Lower lobe of right lung (tissue), 2 donors: Measurements from ENCODE around the gene NDN. TPM values are rescaled to one million over a fixed set of nuclear protein-coding genes. Genes with fewer than 3 reads are reported as not detected.

Source experiments
- ATAC-seq, 2 donors: fragments of 200-7000 bp; cut with Tn5 transposase; one replicate each; pipeline ENCODE4 v1.9.1; 2020 to 2022; ENCODE audit warnings: mild to moderate bottlenecking in 2 of 2, moderate library complexity in 2 of 2
- DNase-seq: peaks from one replicate; pipeline ENCODE4 v3.0.0-alpha.2; 2020
- H3K27ac ChIP-seq: fragments of 200-600 bp; one replicate; pipeline ENCODE4 v1.8.0; 2022
- H3K27me3 ChIP-seq: fragments of 200-600 bp; one replicate; pipeline ENCODE4 v1.8.0; 2022; ENCODE audit warnings: low read depth
- H3K36me3 ChIP-seq: fragments of 200-600 bp; one replicate; pipeline ENCODE4 v1.8.0; 2022; ENCODE audit warnings: mild to moderate bottlenecking
- H3K4me1 ChIP-seq: fragments of 200-600 bp; one replicate; pipeline ENCODE4 v1.8.0; 2022
- H3K4me3 ChIP-seq: fragments of 200-600 bp; one replicate; pipeline ENCODE4 v1.8.0; 2022; ENCODE audit warnings: mild to moderate bottlenecking
- H3K9me3 ChIP-seq: fragments of 200-600 bp; one replicate; pipeline ENCODE4 v1.8.0; 2022
- intact Hi-C: fragments of 100-400 bp; cut with DNase I; formaldehyde crosslinking; loops from one replicate; pipeline ENCODE4 v1.11.0; 2022
- total RNA-seq: library from RNA; stranded (reverse); fragmentation: NEBNext Ultra II Directional; extraction: Animal tissue kit (Norgen Biotek cat#: 25700); gene quantifications from one replicate; pipeline ENCODE4 v1.2.1, GENCODE V29; 2021
- TF ChIP-seq, protein P1 (sequence below): fragments of 200-600 bp; IDR thresholded peaks from one replicate; pipeline ENCODE4 v1.8.0; 2022; ENCODE audit warnings: antibody characterized with exemption, mild to moderate bottlenecking
- donor health status: DM: no; HTN: yes; CAD: no; lungs with severe emphysema.

Gene NDN
- total RNA-seq, 1 donor from 2014 or later: 27.1 TPM

DNA sequence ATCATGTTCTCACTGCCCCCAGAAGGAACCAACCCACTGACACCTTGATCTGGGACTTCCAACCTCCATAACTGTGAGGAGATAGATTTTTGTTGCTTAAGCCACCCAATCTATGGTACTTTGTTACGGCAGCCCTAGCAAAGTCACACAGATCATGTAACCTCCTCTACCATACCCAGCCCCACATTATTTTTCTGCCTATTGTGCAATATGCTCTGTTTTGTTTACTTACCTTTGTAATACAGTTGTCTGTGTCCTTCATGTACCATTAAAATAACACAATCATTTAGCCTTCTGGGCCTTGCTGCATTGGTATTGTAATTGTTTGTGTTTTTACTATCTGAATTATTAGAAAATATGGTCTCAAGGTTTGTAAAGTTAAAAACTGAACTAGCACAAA is 16.1 kb downstream of the NDN start:
- no peak for ATAC-seq
- H3K9me3 ChIP-seq: no peaks in the 10 kb centered on the region
- peaks cover 3% of the 10 kb centered on the region for H3K27me3 ChIP-seq
- TF ChIP-seq, protein P1, sequence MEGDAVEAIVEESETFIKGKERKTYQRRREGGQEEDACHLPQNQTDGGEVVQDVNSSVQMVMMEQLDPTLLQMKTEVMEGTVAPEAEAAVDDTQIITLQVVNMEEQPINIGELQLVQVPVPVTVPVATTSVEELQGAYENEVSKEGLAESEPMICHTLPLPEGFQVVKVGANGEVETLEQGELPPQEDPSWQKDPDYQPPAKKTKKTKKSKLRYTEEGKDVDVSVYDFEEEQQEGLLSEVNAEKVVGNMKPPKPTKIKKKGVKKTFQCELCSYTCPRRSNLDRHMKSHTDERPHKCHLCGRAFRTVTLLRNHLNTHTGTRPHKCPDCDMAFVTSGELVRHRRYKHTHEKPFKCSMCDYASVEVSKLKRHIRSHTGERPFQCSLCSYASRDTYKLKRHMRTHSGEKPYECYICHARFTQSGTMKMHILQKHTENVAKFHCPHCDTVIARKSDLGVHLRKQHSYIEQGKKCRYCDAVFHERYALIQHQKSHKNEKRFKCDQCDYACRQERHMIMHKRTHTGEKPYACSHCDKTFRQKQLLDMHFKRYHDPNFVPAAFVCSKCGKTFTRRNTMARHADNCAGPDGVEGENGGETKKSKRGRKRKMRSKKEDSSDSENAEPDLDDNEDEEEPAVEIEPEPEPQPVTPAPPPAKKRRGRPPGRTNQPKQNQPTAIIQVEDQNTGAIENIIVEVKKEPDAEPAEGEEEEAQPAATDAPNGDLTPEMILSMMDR: no peak
- H3K27ac ChIP-seq: no peak overlapping the region
- no peak overlapping the region for H3K4me3 ChIP-seq
- DNase-seq: no peak
- no peaks in the 10 kb centered on the region for H3K36me3 ChIP-seq
- H3K4me1 ChIP-seq: no peaks in the 10 kb centered on the region
- intact Hi-C loops: no loop called here

DNA sequence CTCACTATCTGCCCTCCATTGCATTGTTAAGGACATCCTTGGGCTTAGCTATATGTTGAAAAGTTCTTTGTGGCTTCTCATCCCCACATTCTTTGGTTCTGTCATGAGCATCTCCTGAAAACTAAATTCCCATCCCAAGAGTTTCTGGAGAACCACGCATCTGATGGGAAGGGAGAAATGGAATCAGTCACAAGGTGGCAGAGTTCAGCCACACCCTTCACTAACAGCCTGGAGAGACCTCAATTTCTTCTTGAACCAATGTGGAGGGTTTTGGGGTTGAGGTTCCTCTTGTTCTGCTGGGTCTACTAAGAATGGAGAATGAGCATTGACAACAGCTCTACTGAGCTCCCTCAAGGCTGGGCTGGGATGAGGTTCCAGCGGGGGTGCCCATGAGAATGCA is 23.9 kb downstream of the NDN start:
- intact Hi-C loops: no loop called here
- Histone ChIP-seq H3K27ac (no peak overlapping the region), H3K4me3 (no peak overlapping the region), H3K36me3 (no peaks in the 10 kb centered on the region), H3K27me3 (peaks cover 3% of the 10 kb centered on the region), H3K4me1 (no peaks in the 10 kb centered on the region), H3K9me3 (no peaks in the 10 kb centered on the region)
- ATAC-seq (no peak), DNase-seq (no peak)
- TF ChIP-seq, protein P1: no peak

DNA sequence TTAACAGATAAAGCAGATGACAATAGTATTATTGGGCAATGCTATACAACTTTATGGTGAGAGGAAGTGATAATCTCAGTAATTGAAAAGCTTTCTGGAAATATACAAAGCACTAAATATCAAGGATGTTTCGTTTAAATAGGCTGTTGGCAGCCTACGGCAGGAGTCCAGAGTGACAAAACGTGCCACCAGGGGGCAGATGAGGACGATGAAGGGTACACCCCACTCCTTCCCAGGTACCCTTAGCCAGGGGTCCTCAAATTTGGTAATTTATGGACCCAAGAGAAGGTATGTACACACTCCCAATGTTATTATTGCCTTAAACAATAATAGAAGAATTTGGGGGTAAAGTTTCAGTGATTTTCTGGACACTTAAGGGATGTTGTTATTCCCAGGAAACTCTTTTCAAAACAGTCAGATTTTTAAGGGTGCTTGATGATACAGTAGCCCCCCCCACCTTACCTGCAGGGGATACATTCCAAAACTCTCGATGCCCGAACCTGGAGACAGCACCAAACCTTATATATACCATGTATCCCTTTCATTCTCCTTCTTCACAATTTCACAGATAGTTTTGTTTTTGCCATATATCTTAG is 38.1 kb downstream of the NDN start:
- H3K36me3 ChIP-seq: no peaks in the 10 kb centered on the region
- H3K9me3 ChIP-seq: no peaks in the 10 kb centered on the region
- no peak overlapping the region for H3K27ac ChIP-seq
- no peaks in the 10 kb centered on the region for H3K4me1 ChIP-seq
- no peak overlapping the region for H3K4me3 ChIP-seq
- DNase-seq (peak; percentile 47), ATAC-seq (peak in 1 of 2 donors; percentile 60)
- intact Hi-C loops: loop anchor here (10.0 kb wide), 1 partner anchor 226 kb away; no protein-coding TSS in a partner anchor
- peaks cover 17% of the 10 kb centered on the region for H3K27me3 ChIP-seq
- TF ChIP-seq, protein P1: peak; percentile 58

DNA sequence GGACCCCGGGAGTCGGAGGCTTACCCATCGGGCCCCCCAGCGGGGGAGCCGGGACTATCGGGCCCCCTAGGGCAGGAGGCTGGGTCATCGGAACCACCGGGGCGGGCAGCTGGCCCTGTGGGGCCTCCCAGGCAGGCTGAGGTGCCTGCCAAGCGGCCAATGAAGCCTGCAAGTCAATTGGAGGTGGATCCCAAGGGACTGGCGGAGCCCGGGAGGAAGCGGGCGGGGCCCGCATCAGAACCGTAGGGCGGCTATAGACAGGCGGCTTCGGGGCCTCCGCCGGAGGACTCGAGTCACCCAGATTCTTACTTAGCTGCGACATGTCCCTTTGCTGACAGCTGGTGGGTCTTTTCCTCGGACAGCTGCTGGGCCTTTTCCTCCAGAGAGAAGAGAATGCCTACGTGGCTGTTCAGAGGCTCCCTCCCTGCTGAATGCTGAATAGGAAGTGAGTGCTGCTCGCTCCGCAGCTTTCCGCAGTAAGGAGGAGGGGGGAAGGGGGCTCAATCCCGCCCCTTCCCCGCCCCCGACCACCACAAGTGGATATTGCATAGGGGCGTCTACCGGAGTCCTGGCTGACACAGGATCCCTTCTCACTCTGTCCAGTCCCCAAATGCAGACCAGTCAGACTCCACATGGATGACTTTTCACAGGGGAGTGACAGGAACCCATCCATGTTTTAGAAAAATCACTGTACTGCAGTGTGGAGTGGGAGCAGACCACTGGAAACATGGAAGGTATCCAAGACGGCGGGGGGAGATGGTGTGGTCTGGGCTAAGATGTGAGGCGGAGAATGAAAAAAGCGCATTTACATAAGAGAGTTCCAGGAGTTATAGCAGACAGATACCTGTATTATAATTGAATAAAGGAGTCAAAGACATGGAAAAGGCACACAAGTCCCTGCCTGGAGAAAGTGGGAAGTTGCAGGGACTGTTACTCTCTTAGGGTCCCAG is 39.4 kb downstream of the NDN start, which contains the start of gene MAGEL2:
MAGEL2 (minus strand) TSS at position 447 of the 950 bp plus-strand sequence; CDS start at position 322, 125 bp downstream.
- H3K36me3 ChIP-seq: no peaks in the 10 kb centered on the region
- TF ChIP-seq, protein P1: no peak

DNA sequence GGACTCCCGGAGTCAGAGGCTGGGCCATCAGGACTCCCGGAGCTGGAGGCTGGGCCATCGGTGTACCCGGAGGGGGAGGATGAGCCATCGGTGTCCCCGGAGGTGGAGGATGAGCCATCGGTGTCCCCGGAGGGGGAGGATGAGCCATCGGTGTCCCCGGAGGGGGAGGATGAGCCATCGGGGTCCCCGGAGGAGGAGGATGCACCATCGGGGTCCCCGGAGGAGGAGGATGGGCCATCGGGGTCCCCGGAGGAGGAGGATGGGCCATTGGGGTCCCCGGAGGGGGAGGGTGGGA is 40.2 kb downstream of the NDN start:
- intact Hi-C loops: loop anchor here (10.0 kb wide), 1 partner anchor 228 kb away; no protein-coding TSS in a partner anchor
- no peaks in the 10 kb centered on the region for H3K9me3 ChIP-seq
- H3K4me1 ChIP-seq: no peaks in the 10 kb centered on the region
- peaks cover 17% of the 10 kb centered on the region for H3K27me3 ChIP-seq
- peak overlapping the region; percentile 37 for H3K4me3 ChIP-seq
- H3K27ac ChIP-seq: no peak overlapping the region
- ATAC-seq: no peak
- DNase-seq: no peak
- H3K36me3 ChIP-seq: no peaks in the 10 kb centered on the region
- TF ChIP-seq, protein P1: no peak

More for the DNA sequence above, 39.4 kb downstream of the NDN start, which contains the start of gene MAGEL2:
- peak; percentile 28 for DNase-seq
- H3K4me3 ChIP-seq: peak within 1 kb of the TSS; percentile 37
- no peaks in the 10 kb centered on the region for H3K4me1 ChIP-seq
- intact Hi-C loops: loop anchor here (10.0 kb wide), 1 partner anchor 227 kb away; no protein-coding TSS in a partner anchor
- no peak within 1 kb of the TSS for H3K27ac ChIP-seq
- ATAC-seq: peak; percentile 13 to 21
- H3K27me3 ChIP-seq: peaks cover 17% of the 10 kb centered on the region
- H3K9me3 ChIP-seq: no peaks in the 10 kb centered on the region
